Amniotic epithelial cell (primary cell): ENCODE measurements around the gene PPFIA3.

Experiments used
- DNase-seq: peaks from one replicate; pipeline ENCODE4 v3.0.0-alpha.2; 2010; ENCODE audit warnings: low read depth

PPFIA3 gene

GRCh38 chr19:49182848-49183375 lies 63.6 kb downstream of the PPFIA3 start:
- DNase-seq: no peak

GRCh38 chr19:49186108-49186507 lies 66.8 kb downstream of the PPFIA3 start:
- no peak for DNase-seq

GRCh38 chr19:49188626-49189200 lies 69.4 kb downstream of the PPFIA3 start:
- no peak for DNase-seq

- no peak for DNase-seq
Measured at GRCh38 chr19:49189259-49189658, 69.9 kb downstream of the PPFIA3 start.

DNA sequence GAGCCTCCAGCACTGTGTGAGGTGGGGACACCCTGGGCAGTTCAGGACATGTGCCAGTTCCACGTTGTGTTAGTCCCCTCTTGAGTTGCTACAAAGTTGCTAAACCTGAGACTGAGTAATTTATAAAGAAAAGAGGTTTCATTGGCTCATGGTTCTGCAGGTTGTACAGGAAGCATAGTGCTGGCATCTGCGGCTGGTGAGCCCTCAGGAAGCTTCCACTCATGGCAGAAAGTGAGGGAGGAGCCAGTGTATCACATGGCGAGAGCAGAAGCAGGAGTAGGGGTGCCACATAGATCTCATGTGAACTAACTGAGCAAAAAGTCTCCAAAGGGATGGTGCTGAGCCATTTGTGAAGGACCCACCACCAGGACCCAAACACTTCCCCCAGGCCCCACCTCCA lies 71.4 kb downstream of the PPFIA3 start:
- no peak for DNase-seq

- DNase-seq: no peak
Measured at GRCh38 chr19:49193822-49194394, 74.6 kb downstream of the PPFIA3 start.

DNA sequence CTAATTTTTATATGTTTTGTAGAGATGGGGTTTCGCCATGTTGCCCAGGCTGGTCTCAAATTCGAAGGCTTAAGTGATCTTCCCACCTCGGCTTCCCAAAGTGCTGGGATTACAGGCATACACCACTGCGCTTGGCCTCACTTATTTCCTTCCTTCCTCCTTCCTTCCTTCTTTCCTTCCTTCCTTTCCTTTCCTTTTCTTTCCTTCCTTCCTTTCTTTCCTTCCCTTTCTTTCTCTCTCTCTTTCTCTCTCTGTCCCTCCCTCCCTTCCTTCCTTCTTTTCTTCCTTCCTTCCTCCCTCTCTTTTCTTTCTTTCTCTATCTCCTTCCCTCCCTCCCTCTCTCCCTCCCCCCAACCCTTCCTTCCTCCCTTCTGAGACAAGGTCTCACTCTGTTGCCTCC lies 75.1 kb downstream of the PPFIA3 start:
- no peak for DNase-seq

GRCh38 chr19:49196527-49197240 lies 77.3 kb downstream of the PPFIA3 start:
- DNase-seq: no peak

DNA sequence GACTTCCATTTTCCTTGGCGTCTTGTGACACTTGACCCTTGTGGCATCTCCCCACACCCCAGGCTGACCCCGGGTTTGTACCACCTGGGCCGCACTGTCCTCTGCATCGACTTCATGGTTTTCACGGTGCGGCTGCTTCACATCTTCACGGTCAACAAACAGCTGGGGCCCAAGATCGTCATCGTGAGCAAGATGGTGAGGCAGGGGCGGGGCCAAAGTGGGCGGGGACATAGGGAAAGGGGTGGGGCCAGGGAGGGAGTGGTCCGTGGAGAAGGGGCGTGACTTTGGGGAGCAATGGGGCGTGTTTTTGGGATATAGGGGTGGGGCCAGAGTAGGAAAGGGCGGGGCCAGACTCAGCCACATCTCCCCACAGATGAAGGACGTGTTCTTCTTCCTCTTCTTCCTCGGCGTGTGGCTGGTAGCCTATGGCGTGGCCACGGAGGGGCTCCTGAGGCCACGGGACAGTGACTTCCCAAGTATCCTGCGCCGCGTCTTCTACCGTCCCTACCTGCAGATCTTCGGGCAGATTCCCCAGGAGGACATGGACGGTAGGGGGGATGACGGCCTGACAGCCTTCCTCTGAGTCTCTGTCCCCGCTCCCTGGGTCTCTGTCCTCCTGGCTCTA lies 81.0 kb downstream of the PPFIA3 start:
- no peak for DNase-seq
